SU-DHL-6 (cell line): Measurements from ENCODE around the gene ANTXR1.

Source experiments
- H2AFZ ChIP-seq: fragments of 200-600 bp; sonication (generic); 2 replicates; pipeline ENCODE4 v1.6.1; 2014; ENCODE audit warnings: low read depth, mild to moderate bottlenecking, moderate library complexity, mixed read lengths, antibody characterized with exemption, low read length; ENCODE audit not compliant: severe bottlenecking
- H3F3A ChIP-seq: fragments of 200-600 bp; shearing (Covaris generic); 2 replicates; pipeline ENCODE4 v1.6.0; 2016; ENCODE audit warnings: antibody characterized with exemption, mild to moderate bottlenecking; ENCODE audit not compliant: insufficient read depth
- H3K27ac ChIP-seq: fragments of 200-600 bp; sonication (generic); 2 replicates; pipeline ENCODE4 v1.5.1; 2016; ENCODE audit warnings: low read depth, mild to moderate bottlenecking, low read length, moderate library complexity, mixed read lengths
- H3K27me3 ChIP-seq: fragments of 200-600 bp; sonication (generic), shearing (Covaris generic); 2 replicates; pipeline ENCODE4 v1.6.0; 2014; ENCODE audit warnings: mild to moderate bottlenecking, low read length
- H3K36me3 ChIP-seq: fragments of 200-600 bp; sonication (generic); 2 replicates; pipeline ENCODE4 v1.6.1; 2014; ENCODE audit warnings: mild to moderate bottlenecking, low read length, mixed read lengths
- H3K4me2 ChIP-seq: fragments of 300-600, 200-600 bp; shearing (Covaris generic), sonication (generic); 2 replicates; pipeline ENCODE4 v1.6.0; 2014; ENCODE audit warnings: low read length, low read depth, mild to moderate bottlenecking; ENCODE audit not compliant: poor library complexity, severe bottlenecking
- H3K4me3 ChIP-seq: fragments of 200-600 bp; sonication (generic); 2 replicates; pipeline ENCODE4 v1.5.1; 2014; ENCODE audit warnings: antibody characterized with exemption, low read length, mild to moderate bottlenecking, mixed read lengths; ENCODE audit not compliant: insufficient read depth, poor library complexity, severe bottlenecking
- H3K79me2 ChIP-seq: fragments of 200-600 bp; sonication (generic); 2 replicates; pipeline ENCODE4 v1.6.1; 2014; ENCODE audit warnings: mild to moderate bottlenecking, low read length, moderate library complexity; ENCODE audit not compliant: insufficient read depth
- H3K9ac ChIP-seq: fragments of 200-600 bp; sonication (generic); 2 replicates; pipeline ENCODE4 v1.7.0; 2014; ENCODE audit warnings: mild to moderate bottlenecking, low read length
- H3K9me2 ChIP-seq: fragments of 200-600 bp; sonication (generic); replicated peaks from 2 replicates; pipeline ENCODE4 v1.6.1; 2014; ENCODE audit warnings: low read length; ENCODE audit not compliant: insufficient read depth
- H3K9me3 ChIP-seq: fragments of 200-600 bp; sonication (generic); 2 replicates; pipeline ENCODE4 v1.6.1; 2014; ENCODE audit warnings: low read length, mixed read lengths; ENCODE audit not compliant: insufficient read depth
- H4K20me1 ChIP-seq: fragments of 200-600 bp; sonication (generic); 2 replicates; pipeline ENCODE4 v1.6.1; 2014; ENCODE audit warnings: low read depth, mild to moderate bottlenecking, antibody characterized with exemption, low read length, moderate library complexity, mixed read lengths
- EZH2phosphoT487 ChIP-seq: fragments of 200-600 bp; sonication (generic), shearing (Covaris generic); conservative IDR thresholded peaks from 2 replicates; pipeline ENCODE4 v1.6.1; 2018; ENCODE audit warnings: mild to moderate bottlenecking, antibody characterized with exemption, low read length, moderate library complexity, mixed read lengths
- TF ChIP-seq, protein P1 (sequence below): fragments of 200-600 bp; sonication (generic); IDR thresholded peaks from one replicate; pipeline ENCODE4 v1.5.1; 2017; ENCODE audit warnings: antibody characterized with exemption, mild to moderate bottlenecking, low read length, moderate library complexity; ENCODE audit not compliant: insufficient read depth, poor library complexity, severe bottlenecking

The ANTXR1 gene

GRCh38 chr2:69089266-69089665 lies 76.3 kb downstream of the ANTXR1 start:
- H3K9me3 ChIP-seq: no peaks in the 10 kb centered on the region
- H3K9me2 ChIP-seq: no peaks in the 10 kb centered on the region
- TF ChIP-seq EZH2phosphoT487: no peak
- TF ChIP-seq, protein P1, sequence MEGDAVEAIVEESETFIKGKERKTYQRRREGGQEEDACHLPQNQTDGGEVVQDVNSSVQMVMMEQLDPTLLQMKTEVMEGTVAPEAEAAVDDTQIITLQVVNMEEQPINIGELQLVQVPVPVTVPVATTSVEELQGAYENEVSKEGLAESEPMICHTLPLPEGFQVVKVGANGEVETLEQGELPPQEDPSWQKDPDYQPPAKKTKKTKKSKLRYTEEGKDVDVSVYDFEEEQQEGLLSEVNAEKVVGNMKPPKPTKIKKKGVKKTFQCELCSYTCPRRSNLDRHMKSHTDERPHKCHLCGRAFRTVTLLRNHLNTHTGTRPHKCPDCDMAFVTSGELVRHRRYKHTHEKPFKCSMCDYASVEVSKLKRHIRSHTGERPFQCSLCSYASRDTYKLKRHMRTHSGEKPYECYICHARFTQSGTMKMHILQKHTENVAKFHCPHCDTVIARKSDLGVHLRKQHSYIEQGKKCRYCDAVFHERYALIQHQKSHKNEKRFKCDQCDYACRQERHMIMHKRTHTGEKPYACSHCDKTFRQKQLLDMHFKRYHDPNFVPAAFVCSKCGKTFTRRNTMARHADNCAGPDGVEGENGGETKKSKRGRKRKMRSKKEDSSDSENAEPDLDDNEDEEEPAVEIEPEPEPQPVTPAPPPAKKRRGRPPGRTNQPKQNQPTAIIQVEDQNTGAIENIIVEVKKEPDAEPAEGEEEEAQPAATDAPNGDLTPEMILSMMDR: no peak
- H3K79me2 ChIP-seq: no peaks in the 10 kb centered on the region
- no peak overlapping the region for H3K4me3 ChIP-seq
- H3F3A ChIP-seq: no peaks in the 10 kb centered on the region
- H3K36me3 ChIP-seq: no peaks in the 10 kb centered on the region
- no peak overlapping the region for H3K9ac ChIP-seq
- no peak overlapping the region for H3K27ac ChIP-seq
- H3K4me2 ChIP-seq: no peak overlapping the region
- no peaks in the 10 kb centered on the region for H4K20me1 ChIP-seq
- H3K27me3 ChIP-seq: no peaks in the 10 kb centered on the region
- no peak overlapping the region for H2AFZ ChIP-seq

- Histone ChIP-seq H3K9me3 (no peaks in the 10 kb centered on the region), H3K27me3 (no peaks in the 10 kb centered on the region), H3K27ac (no peak overlapping the region), H3F3A (no peaks in the 10 kb centered on the region), H2AFZ (no peak overlapping the region), H3K4me3 (no peak overlapping the region), H3K9me2 (no peaks in the 10 kb centered on the region), H3K4me2 (no peak overlapping the region), H3K9ac (no peak overlapping the region), H3K79me2 (no peaks in the 10 kb centered on the region), H3K36me3 (no peaks in the 10 kb centered on the region), H4K20me1 (no peaks in the 10 kb centered on the region)
- TF ChIP-seq, protein P1: no peak
- no peak for TF ChIP-seq EZH2phosphoT487
Measured at GRCh38 chr2:69089998-69090397, 77.0 kb downstream of the ANTXR1 start.

DNA sequence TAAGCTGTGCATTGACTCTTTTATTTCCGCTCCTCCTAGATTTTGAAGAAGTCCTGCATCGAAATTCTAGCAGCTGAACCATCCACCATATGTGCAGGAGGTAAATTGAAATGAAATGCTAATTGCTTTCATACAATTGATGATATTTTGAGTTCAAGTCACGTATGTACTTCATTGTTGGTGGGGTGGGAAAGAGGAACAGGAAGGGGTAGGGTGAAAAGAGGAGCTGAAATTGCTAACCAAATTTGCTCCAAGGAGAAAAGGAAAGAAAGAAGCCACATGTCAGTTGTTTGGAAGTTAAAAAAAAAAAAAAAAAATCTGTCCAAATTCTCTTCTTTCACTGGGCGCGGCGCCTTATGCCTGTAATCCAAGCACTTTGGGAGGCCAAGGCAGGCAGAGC lies 77.8 kb downstream of the ANTXR1 start:
- no peaks in the 10 kb centered on the region for H3K9me2 ChIP-seq
- H3K4me2 ChIP-seq: no peak overlapping the region
- no peak overlapping the region for H3K9ac ChIP-seq
- H2AFZ ChIP-seq: no peak overlapping the region
- no peaks in the 10 kb centered on the region for H3F3A ChIP-seq
- TF ChIP-seq, protein P1: no peak
- TF ChIP-seq EZH2phosphoT487: no peak
- no peaks in the 10 kb centered on the region for H3K9me3 ChIP-seq
- no peaks in the 10 kb centered on the region for H4K20me1 ChIP-seq
- H3K79me2 ChIP-seq: no peaks in the 10 kb centered on the region
- H3K27ac ChIP-seq: no peak overlapping the region
- H3K27me3 ChIP-seq: no peaks in the 10 kb centered on the region
- no peak overlapping the region for H3K4me3 ChIP-seq
- H3K36me3 ChIP-seq: no peaks in the 10 kb centered on the region
